ENCODE measurements around the gene PACSIN2. TPM values are rescaled to one million over a fixed set of nuclear protein-coding genes. Genes with fewer than 3 reads are reported as not detected.

The PACSIN2 gene
- total RNA-seq, 1 donor from 2014 or later, result 128 TPM

DNA sequence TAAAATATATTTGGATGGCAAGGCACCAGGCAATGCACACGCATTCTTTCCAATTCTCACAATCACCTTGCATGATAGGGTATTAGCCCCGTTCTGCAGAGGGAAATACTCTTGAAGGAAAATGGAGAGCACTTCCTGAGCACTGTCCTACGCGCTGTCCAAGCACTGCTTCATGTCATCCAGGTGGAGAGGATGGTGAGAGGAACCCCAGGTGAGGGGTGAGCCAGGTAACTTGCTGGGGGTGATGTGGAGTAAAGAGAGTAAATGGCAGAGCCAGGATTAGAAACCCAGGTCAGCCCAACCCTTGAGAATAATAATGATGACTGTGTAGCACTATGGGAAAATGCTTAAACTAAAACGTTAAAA, 711 bp upstream of the PACSIN2 start:
- intact Hi-C loops (cut with DNase I), result no loop called here
- Histone ChIP-seq H3K4me1 (peaks cover 31% of the 10 kb centered on the region), H3K4me3 (peak overlapping the region; percentile 64), H3K36me3 (no peaks in the 10 kb centered on the region), H3K27ac (peak overlapping the region; percentile 81), H3K27me3 (no peaks in the 10 kb centered on the region), H3K9me3 (no peaks in the 10 kb centered on the region)
- TF ChIP-seq, protein P1, sequence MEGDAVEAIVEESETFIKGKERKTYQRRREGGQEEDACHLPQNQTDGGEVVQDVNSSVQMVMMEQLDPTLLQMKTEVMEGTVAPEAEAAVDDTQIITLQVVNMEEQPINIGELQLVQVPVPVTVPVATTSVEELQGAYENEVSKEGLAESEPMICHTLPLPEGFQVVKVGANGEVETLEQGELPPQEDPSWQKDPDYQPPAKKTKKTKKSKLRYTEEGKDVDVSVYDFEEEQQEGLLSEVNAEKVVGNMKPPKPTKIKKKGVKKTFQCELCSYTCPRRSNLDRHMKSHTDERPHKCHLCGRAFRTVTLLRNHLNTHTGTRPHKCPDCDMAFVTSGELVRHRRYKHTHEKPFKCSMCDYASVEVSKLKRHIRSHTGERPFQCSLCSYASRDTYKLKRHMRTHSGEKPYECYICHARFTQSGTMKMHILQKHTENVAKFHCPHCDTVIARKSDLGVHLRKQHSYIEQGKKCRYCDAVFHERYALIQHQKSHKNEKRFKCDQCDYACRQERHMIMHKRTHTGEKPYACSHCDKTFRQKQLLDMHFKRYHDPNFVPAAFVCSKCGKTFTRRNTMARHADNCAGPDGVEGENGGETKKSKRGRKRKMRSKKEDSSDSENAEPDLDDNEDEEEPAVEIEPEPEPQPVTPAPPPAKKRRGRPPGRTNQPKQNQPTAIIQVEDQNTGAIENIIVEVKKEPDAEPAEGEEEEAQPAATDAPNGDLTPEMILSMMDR (IDR thresholded peaks at IDR 0.05), result no peak
- DNase-seq (no peak), ATAC-seq (no peak)

DNA sequence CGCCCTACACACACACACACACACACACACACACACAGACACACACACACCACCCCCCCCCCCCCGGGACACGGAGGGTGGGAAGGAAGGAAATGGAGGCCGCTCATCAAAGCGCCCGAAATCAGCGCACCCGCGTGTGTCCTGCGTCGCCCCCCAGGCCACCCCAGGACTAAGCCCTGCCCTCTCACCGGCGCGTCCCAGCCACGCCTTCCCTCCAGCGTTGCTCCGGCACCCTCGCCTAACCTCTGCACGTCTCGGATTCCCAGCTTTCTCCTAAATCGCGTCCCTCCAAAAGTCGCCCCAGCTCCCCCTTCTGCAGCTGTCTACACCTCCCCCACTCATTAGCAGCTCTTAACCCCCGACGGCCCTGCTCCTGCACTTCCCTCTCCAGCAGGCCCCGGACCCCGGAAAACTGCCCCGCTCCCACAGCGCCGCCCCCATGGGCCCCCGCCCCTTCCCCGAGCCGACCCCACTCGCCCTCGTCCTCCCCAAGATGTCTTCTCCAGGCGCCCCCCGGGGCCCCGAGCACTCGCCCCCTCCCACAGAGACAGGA, 557 bp downstream of the PACSIN2 start:
- peak; percentile 81 for DNase-seq
- Histone ChIP-seq H3K36me3 (no peaks in the 10 kb centered on the region), H3K4me1 (peaks cover 34% of the 10 kb centered on the region), H3K9me3 (no peaks in the 10 kb centered on the region), H3K4me3 (peak overlapping the region; percentile 64), H3K27me3 (no peaks in the 10 kb centered on the region), H3K27ac (peak overlapping the region; percentile 81)
- TF ChIP-seq, protein P1 (IDR thresholded peaks at IDR 0.05), result no peak
- intact Hi-C loops (cut with DNase I), result no loop called here
- peak; percentile 37 for ATAC-seq

DNA sequence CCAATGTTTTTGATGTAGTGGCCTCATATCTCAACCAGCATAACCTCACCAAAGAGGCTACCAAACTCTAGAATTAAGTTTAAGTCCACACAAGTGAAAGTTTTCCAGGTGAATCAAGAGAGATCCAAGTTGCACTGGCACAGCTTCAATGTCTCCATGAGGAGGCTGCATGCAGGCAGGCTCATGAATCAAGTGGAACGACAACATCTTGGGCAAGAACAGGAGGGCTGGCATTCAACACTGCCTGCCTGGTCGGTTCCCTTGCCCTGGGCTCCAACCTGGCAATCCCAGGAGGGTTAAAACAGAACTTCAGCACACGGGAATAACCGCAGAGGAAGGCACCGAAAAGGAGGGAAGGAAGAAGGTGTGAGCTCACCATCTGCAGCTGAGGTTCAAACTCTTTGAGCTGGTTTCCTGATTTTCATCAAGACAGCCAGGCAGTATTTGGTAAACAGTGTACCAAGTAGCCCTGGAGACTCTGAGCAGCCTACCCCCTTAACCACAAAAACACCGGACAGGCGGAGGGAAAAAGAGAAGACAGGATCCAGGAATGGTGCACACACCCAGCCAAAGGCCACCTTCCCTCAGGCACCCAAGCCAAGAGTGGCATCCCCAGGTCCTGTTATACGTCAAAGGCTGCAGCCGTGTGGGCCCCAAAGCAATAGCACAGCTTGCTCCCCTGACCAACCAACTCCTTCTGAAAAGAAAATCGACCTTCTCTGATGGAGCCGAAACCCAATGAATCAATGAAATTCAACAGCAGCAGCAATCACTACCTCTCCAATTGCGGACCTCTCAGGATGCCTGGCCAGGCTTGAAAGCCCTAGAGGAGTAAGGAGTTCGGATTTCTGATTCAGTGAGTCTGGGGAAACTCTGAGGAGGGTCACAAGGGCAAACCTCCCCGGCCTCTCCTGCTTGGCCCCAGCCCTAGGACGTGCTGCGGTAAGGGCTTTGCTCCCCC, 1.3 kb downstream of the PACSIN2 start:
- no peaks in the 10 kb centered on the region for H3K27me3 ChIP-seq
- peaks cover 41% of the 10 kb centered on the region for H3K4me1 ChIP-seq
- intact Hi-C loops (cut with DNase I), result no loop called here
- ATAC-seq (peak; percentile 4), DNase-seq (no peak)
- no peaks in the 10 kb centered on the region for H3K36me3 ChIP-seq
- H3K9me3 ChIP-seq, result no peaks in the 10 kb centered on the region
- peak overlapping the region; percentile 64 for H3K4me3 ChIP-seq
- TF ChIP-seq, protein P1 (IDR thresholded peaks at IDR 0.05), result no peak
- peak overlapping the region; percentile 81 for H3K27ac ChIP-seq

DNA sequence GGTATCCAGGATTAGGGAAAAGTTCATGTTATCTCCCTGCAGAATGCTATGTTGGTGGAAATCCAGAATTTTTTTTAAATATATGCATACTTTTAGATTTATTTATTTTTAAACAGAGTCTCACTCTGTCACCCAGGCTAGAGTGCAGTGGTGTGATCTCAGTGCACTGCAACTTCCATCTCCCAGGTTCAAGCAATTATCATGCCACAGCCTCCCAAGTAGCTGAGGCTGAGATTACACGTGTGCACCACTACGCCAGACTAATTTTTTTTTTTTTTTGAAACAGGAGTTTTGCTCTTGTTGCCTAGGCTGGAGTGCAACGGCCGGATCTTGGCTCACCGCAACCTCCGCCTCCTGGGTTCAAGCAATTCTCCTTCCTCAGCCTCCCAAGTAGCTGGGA, 2.6 kb downstream of the PACSIN2 start:
- TF ChIP-seq, protein P1 (IDR thresholded peaks at IDR 0.05), result no peak
- no peaks in the 10 kb centered on the region for H3K27me3 ChIP-seq

DNA sequence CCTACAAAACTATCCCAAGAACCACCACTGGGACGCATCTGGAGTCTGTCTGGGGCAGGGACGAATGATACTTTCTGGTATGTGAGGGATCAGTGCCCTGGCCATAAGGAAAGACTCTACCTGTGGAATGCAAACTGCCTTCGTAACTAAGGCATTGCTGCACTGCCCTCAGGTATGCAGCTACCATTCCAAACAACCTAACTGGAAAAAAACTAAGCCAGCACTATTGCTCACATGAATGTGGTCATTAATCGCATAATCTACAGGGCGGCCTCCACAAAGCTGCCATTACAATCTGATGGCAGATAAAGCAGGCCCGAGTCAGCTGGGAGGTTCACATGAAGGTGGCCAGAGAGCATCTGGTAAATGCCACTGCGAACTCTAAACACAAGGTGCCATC, 3.9 kb downstream of the PACSIN2 start:
- peaks cover 49% of the 10 kb centered on the region for H3K4me1 ChIP-seq
- H3K4me3 ChIP-seq, result no peak overlapping the region
- intact Hi-C loops (cut with DNase I), result no loop called here
- TF ChIP-seq, protein P1 (IDR thresholded peaks at IDR 0.05), result no peak
- H3K27me3 ChIP-seq, result no peaks in the 10 kb centered on the region
- DNase-seq (no peak), ATAC-seq (no peak)
- no peaks in the 10 kb centered on the region for H3K36me3 ChIP-seq
- no peaks in the 10 kb centered on the region for H3K9me3 ChIP-seq
- no peak overlapping the region for H3K27ac ChIP-seq

More for the DNA sequence above, 2.6 kb downstream of the PACSIN2 start:
- H3K4me3 ChIP-seq, result no peak overlapping the region
- no peaks in the 10 kb centered on the region for H3K36me3 ChIP-seq
- DNase-seq (no peak), ATAC-seq (no peak)
- H3K27ac ChIP-seq, result no peak overlapping the region
- intact Hi-C loops (cut with DNase I), result no loop called here
- H3K9me3 ChIP-seq, result no peaks in the 10 kb centered on the region
- H3K4me1 ChIP-seq, result peaks cover 50% of the 10 kb centered on the region
